HG02884 (cell line): ENCODE data around the gene BIRC6.
"Not testable (repeated sequence)": the region's sequence is repeated elsewhere in the genome, so short reads cannot be mapped to it uniquely, and the experiment has no call there.

ENCODE experiments used
- ATAC-seq: cut with Tn5 transposase; IDR thresholded peaks from one replicate; pipeline ENCODE4 v1.9.1; 2021; ENCODE audit warnings: mild to moderate bottlenecking, moderate library complexity; ENCODE audit not compliant: unreplicated experiment

BIRC6 gene

GRCh38 chr2:32502941-32503340 lies 146.1 kb downstream of the BIRC6 start:
- ATAC-seq = no peak

- ATAC-seq = no peak
Observed at GRCh38 chr2:32504877-32505478, 148.2 kb downstream of the BIRC6 start.

GRCh38 chr2:32506446-32506845 lies 149.6 kb downstream of the BIRC6 start:
- no peak for ATAC-seq

- ATAC-seq = no peak
Observed at GRCh38 chr2:32514946-32515345, 158.1 kb downstream of the BIRC6 start.

DNA sequence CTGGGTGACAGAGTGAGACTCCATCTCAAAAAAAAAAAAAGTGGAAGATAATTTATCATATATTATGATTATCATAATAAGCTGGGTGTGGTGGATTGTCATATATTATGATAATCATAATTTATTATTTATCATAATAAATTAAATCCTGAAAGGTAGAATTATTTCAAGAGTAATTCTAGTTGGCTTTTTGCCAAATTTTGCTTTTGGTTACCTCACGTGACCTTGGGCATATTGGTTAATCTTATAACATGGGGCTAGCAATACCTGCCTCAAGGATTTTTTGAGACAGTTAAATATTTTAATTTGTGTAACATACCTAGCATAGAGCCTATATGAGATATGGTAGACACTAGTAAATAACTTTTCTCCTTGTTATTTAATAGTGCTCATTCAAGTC lies 159.7 kb downstream of the BIRC6 start:
- no peak for ATAC-seq

GRCh38 chr2:32522770-32523169 lies 165.9 kb downstream of the BIRC6 start:
- no peak for ATAC-seq

DNA sequence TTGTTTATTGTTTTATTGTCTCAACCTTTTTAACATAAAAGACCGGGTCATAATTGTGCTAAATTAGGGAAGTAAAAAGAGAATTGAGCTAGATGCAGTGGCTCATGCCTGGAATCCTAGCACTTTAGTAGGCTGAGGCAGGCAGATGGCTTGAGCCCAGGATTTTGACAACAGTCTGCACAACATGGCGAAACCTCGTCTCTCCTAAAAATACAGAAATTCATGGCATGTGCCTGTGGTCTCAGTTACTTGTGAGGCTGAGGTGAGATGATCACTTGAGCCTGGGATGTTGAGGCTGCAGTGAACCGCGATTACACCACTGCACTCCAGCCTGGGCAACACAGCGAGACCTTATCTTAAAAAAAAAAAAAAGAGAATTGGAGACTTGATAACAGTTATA lies 166.9 kb downstream of the BIRC6 start:
- ATAC-seq = no peak

- no peak for ATAC-seq
Observed at GRCh38 chr2:32532341-32532740, 175.5 kb downstream of the BIRC6 start.

DNA sequence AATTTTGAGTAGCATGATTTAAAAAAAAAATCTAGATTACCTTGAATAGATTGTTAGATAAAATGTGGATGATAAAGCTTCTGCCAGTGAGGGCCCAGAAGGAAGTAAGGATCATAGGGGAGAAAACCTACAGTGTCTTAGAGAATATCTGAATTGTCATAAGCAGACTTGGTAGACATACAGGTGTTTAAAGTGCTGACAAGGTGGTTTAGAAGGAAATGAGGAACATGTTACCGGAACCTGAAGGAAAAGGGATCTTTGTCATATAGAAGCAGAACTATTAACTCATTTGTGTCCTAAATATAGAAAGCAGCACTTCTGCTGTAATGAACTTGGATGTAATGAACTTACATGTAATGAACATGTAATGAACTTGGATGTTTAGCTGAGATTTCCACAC lies 176.1 kb downstream of the BIRC6 start:
- no peak for ATAC-seq

DNA sequence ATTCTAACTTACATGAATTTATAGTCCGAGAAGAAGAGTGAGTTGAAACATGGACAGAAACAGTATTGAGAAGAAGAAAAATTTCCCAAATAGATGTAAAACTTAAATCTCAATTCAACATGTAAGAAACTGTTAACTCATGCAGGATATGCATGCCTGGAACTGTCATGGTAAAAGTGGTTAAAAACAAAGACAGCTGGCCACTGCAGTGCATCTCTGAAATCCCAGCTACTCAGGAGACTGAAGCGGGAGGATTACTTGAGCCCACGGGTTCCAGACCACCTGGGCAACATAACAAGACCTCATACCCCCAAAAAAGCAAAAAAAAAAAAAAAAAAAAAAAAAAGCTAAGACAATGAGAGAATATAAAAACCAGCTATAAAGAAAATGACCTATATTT lies 178.0 kb downstream of the BIRC6 start:
- no peak for ATAC-seq

DNA sequence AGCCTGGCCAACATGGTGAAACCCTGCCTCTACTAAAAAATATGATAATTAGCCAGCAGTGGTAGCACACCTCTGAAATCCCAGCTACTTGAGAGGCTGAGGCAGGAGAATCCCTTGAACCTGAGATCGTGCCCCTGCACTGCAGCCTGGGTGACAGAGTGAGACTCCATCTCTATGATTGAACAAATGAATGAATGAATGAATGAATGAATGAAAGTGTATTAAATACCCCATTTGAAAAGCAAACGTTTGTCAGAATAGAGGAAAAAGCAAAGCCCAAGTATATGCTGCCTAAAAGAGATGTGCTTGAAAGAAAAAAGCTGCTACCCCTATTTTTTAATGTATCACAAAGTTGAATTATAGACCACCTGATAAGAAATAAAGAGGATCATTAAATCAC lies 181.9 kb downstream of the BIRC6 start:
- no peak for ATAC-seq

DNA sequence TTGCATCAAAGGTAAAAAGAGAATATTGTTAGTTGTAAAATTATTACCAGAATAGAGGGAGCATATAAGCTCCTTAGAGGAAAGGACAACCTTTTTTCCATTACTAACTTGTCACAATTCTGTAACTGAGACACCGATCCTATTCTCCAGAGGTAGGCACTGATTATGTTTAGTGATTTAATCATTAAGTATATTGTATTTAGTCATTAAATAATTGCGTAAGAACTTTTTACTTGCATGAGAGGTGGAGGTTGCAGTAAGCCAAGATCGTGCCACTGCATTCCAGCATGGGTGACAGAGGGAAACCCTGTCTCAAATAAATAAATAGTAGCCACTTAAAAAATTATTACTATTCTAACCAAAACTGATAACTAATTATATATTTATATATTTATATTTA lies 195.7 kb downstream of the BIRC6 start:
- ATAC-seq = not testable (repeated sequence)

DNA sequence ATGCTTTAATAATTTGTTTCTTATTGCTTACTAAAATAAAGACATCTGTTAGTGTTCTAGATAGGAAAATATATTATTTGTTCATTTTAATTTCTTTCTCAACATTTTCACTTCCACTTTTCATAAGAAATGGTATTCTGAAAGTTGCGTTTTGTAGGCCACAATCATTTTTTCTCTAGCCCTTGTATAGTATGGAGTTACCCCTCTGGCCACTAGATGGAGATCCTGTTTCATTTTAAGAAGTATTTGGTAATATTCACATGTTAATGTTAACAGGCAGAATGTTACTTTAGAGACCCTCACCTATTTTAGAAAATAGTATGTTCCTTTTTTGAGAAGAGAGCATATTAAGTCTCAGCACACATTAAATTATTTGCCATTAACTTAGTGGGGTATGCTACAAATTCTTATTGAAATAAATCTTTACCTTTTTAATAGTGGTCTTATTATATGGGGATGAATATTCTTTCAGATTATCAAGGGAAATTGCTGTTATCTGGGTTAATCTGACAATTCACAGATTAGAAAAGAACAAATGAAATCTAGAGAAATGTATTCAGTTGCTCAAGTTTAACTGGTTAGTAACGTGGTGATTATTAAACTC lies 197.1 kb downstream of the BIRC6 start:
- peak; percentile 78 for ATAC-seq

DNA sequence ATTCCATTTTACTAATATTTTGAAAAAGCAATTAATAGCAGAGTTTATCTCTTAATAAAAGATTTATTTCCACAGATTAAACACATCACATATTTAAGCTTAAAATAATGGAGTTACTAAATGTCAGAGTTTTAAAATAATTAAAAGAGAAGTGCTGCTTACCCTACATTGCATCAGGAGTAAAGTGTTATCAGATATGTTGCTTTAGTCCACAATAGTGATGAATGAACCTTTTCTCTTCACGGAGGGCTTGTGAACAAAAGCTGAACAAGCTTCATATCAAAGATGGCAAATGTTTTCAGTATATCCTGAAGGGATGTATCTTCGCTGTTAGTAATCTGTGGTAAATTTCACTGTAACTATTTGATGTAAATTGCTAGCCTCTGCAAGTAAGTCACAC lies 201.7 kb downstream of the BIRC6 start:
- ATAC-seq = no peak

DNA sequence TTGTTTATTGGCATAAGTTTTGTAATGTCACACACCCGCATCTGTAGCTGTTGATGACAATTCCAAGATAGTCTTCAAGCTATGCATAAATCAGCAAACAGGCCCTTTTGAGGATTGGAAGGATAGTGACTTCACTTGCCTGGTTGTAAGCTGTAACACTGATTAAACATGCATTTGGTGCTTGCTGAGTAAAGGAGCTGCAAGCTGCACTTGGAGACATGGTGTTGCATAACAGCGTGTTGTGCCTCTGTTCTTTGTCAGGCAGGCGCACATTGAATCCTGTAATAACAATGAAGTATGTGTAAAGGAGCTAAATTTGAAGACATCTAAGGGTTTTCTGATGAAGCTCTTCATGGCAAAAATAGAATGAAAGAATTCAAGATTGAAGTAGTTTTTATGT lies 202.3 kb downstream of the BIRC6 start:
- ATAC-seq = no peak

GRCh38 chr2:32562906-32563305 lies 206.1 kb downstream of the BIRC6 start:
- ATAC-seq = no peak

- no peak for ATAC-seq
Observed at GRCh38 chr2:32564417-32565035, 207.7 kb downstream of the BIRC6 start.

- ATAC-seq = no peak
Observed at GRCh38 chr2:32565902-32566301, 209.1 kb downstream of the BIRC6 start.

- ATAC-seq = no peak
Observed at GRCh38 chr2:32572030-32572429, 215.2 kb downstream of the BIRC6 start.

DNA sequence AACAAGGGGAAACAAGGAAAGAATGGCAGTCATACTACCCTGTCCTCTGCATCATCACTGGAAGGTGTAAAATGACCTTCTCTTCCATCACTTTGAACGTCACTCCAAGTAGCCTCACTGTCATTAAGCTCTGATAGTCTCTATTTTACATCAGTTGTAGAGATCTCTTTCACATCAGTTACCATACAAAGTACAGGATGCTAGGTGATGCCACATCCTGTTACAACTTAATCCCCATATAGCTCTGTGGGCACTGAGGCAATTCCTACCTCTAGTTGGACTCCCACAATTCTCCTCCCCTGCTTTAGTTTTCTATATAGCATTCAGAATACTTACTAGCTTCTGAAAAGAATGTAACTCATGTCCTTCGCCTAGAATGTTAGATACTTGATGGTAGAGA lies 215.9 kb downstream of the BIRC6 start:
- ATAC-seq = no peak

- peak; percentile 77 for ATAC-seq
Observed at GRCh38 chr2:32591669-32592463, 235.0 kb downstream of the BIRC6 start.

DNA sequence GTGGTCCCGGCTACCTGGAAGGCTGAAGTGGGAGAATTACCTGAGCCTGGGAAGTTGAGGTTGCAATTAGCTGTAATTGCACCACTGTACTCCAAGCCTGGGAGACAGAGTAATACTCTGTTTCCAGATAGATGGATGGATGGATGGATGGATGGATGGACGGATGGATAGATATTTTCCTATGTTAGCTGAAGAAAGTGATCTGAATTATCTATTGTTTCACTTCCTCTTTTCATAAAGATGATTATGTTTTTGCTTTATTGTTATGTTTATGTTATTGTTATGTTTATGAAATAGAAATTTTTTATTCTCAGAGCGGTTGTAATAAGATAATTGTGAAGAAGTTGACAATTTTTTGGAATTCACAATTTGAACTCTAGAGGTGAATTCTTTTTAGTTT lies 237.8 kb downstream of the BIRC6 start:
- no peak for ATAC-seq
